Coronary artery (tissue), 2 donors: ENCODE measurements around the gene SYMPK.

Experiments
- DNase-seq: peaks from one replicate; pipeline ENCODE4 v3.0.0-alpha.2; 2017; ENCODE audit warnings: low spot score
- H3K27ac ChIP-seq, 2 donors: fragments of 200-600 bp; sonication (generic); one replicate each; pipeline ENCODE4 v1.5.1; 2016 to 2019
- H3K4me3 ChIP-seq: fragments of 200-600 bp; sonication (generic); 2 replicates; pipeline ENCODE4 v1.5.1; 2016; ENCODE audit warnings: mild to moderate bottlenecking, moderate library complexity
- CTCF ChIP-seq: fragments of 200-600 bp; sonication (generic); IDR thresholded peaks from one replicate; pipeline ENCODE4 v1.5.1; 2019; ENCODE audit warnings: antibody characterized with exemption

SYMPK gene

GRCh38 chr19:45884682-45885555 lies 22.0 kb upstream of the SYMPK start:
- DNase-seq = no peak
- no peak for TF ChIP-seq CTCF
- peak overlapping the region; percentile 86 for H3K4me3 ChIP-seq
- H3K27ac ChIP-seq = peak overlapping the region; percentile 73 to 93

GRCh38 chr19:45883881-45884681 lies 21.1 kb upstream of the SYMPK start:
- no peak for TF ChIP-seq CTCF
- peak overlapping the region; percentile 86 for H3K4me3 ChIP-seq
- no peak overlapping the region for H3K27ac ChIP-seq
- DNase-seq = no peak

GRCh38 chr19:45883586-45883880 lies 20.6 kb upstream of the SYMPK start:
- TF ChIP-seq CTCF = no peak
- no peak for DNase-seq
- Histone ChIP-seq H3K27ac (no peak overlapping the region), H3K4me3 (peak overlapping the region; percentile 26)

- Histone ChIP-seq H3K4me3 (peak overlapping the region; percentile 26), H3K27ac (no peak overlapping the region)
- DNase-seq = no peak
- TF ChIP-seq CTCF = peak; percentile 61
Measured at GRCh38 chr19:45882652-45883585, 20.0 kb upstream of the SYMPK start.

GRCh38 chr19:45881909-45882528 lies 19.1 kb upstream of the SYMPK start:
- H3K4me3 ChIP-seq = peak overlapping the region; percentile 26
- TF ChIP-seq CTCF = no peak
- no peak for DNase-seq
- H3K27ac ChIP-seq = no peak overlapping the region

- no peak for TF ChIP-seq CTCF
- no peak overlapping the region for H3K27ac ChIP-seq
- DNase-seq = no peak
- H3K4me3 ChIP-seq = no peak overlapping the region
Measured at GRCh38 chr19:45881082-45881908, 18.3 kb upstream of the SYMPK start.
